HCT116 (cell line): ENCODE measurements around the gene ST7. TPM values are rescaled to one million over a fixed set of nuclear protein-coding genes. Genes with fewer than 3 reads are reported as not detected.

Experiments
- ATAC-seq: fragments of 200-7000 bp; cut with Tn5 transposase; 2 replicates; pipeline ENCODE4 v1.9.1; 2020; ENCODE audit warnings: mild to moderate bottlenecking, moderate library complexity
- BruUV-seq: library from RNA; stranded (reverse); fragments of 400-500 nt; replicated peaks from 2 replicates; lab custom pipeline; 2021; lab: Mats Ljungman, UMichigan
- CTCF ChIA-PET: fragments of 300-600 bp; sonication (Branson Sonifier 250); formaldehyde crosslinking; loops from one replicate; lab custom pipeline; 2021; ENCODE audit warnings: antibody characterized with exemption; lab: Charles Lee
- POLR2A ChIA-PET: fragments of 300-600, 350-600 bp; sonication (Branson Sonifier 250); formaldehyde crosslinking; loops from one replicate; lab custom pipeline; 2021; ENCODE audit warnings: antibody characterized with exemption; lab: Charles Lee
- RAD21 ChIA-PET, 2 experiments: fragments of 300-600 bp; sonication (Branson Sonifier 250); formaldehyde crosslinking; loops; one replicate each; lab custom pipeline; 2023; ENCODE audit warnings: low total read pairs in 2 of 2; ENCODE audit not compliant: uncharacterized antibody in 2 of 2, unreplicated experiment in 2 of 2, low non-redundant PET in 1 of 2; lab: Charles Lee
- DNase-seq: peaks from one replicate; pipeline ENCODE4 v3.0.0-alpha.2; 2010; ENCODE audit warnings: low read depth, low spot score
- H2AFZ ChIP-seq: fragments of 200-600 bp; shearing (Covaris generic), sonication (generic); 2 replicates; pipeline ENCODE4 v1.6.1; 2017; ENCODE audit warnings: low read depth, mixed run types, mixed read lengths, antibody characterized with exemption, low read length; ENCODE audit not compliant: poor library complexity, severe bottlenecking
- H3K27ac ChIP-seq: 2 replicates; pipeline ENCODE4 v1.5.1; 2012; ENCODE audit warnings: low read depth, low read length
- H3K27me3 ChIP-seq: fragments of 200-600 bp; sonication (generic); 2 replicates; pipeline ENCODE4 v1.6.1; 2016; ENCODE audit warnings: mixed run types, low read length, mixed read lengths; ENCODE audit not compliant: insufficient read depth
- H3K36me3 ChIP-seq, 2 experiments: fragments of 200-500 bp in 1 of 2; fragments of 200-600 bp in 1 of 2; sonication (Bioruptor generic) in 1 of 2; sonication (generic) in 1 of 2; 2 replicates each; pipeline versions ENCODE4 v1.5.1 to v1.6.1; 2014 to 2016; ENCODE audit warnings: low read length in 2 of 2, inconsistent platforms in 1 of 2, mixed read lengths in 1 of 2, mixed run types in 1 of 2; ENCODE audit not compliant: insufficient read depth in 2 of 2, control insufficient read depth in 1 of 2
- H3K4me1 ChIP-seq, 2 experiments: fragments of 200-600 bp in 1 of 2; sonication (generic) in 1 of 2; 2 replicates each; pipeline versions ENCODE4 v1.5.1 to v1.6.1; 2012 to 2017; ENCODE audit warnings: low read length in 2 of 2, inconsistent platforms in 1 of 2, mild to moderate bottlenecking in 1 of 2, mixed read lengths in 1 of 2, mixed run types in 1 of 2, moderate library complexity in 1 of 2; ENCODE audit not compliant: insufficient read depth in 2 of 2, control insufficient read depth in 1 of 2
- H3K4me2 ChIP-seq: fragments of 200-600 bp; sonication (generic); 2 replicates; pipeline ENCODE4 v1.6.1; 2017; ENCODE audit warnings: mixed run types, low read length, mixed read lengths
- H3K4me3 ChIP-seq, 2 experiments: fragments of 200-600 bp in 1 of 2; sonication (generic) in 1 of 2; replicated peaks in 1 of 2; 2 replicates each; pipeline ENCODE4 v1.5.1; 2011 to 2016; ENCODE audit warnings: low read length in 2 of 2, control low read depth in 1 of 2, low read depth in 1 of 2, mild to moderate bottlenecking in 1 of 2, mixed read lengths in 1 of 2, mixed run types in 1 of 2
- H3K79me2 ChIP-seq: fragments of 200-600 bp; sonication (generic); 2 replicates; pipeline ENCODE4 v1.6.1; 2017; ENCODE audit warnings: mild to moderate bottlenecking, mixed run types, low read length, moderate library complexity, mixed read lengths; ENCODE audit not compliant: insufficient read depth
- H3K9ac ChIP-seq: fragments of 200-600 bp; sonication (generic); 2 replicates; pipeline ENCODE4 v1.6.1; 2016; ENCODE audit warnings: low read length, mixed read lengths
- H3K9me2 ChIP-seq: fragments of 200-600 bp; sonication (generic), shearing (Covaris generic); 2 replicates; pipeline ENCODE4 v1.6.1; 2017; ENCODE audit warnings: mixed run types, mild to moderate bottlenecking, moderate library complexity; ENCODE audit not compliant: insufficient read depth
- H3K9me3 ChIP-seq, 2 experiments: fragments of 200-500 bp in 1 of 2; fragments of 200-600 bp in 1 of 2; sonication (Bioruptor generic) in 1 of 2; sonication (generic) in 1 of 2; 2 replicates each; pipeline ENCODE4 v1.6.1; 2014 to 2017; ENCODE audit warnings: low read length in 2 of 2, mixed read lengths in 2 of 2, inconsistent platforms in 1 of 2, low read depth in 1 of 2, mild to moderate bottlenecking in 1 of 2, mixed run types in 1 of 2, moderate library complexity in 1 of 2; ENCODE audit not compliant: control insufficient read depth in 1 of 2, insufficient read depth in 1 of 2
- H4K20me1 ChIP-seq: fragments of 200-600 bp; sonication (generic), shearing (Covaris generic); 2 replicates; pipeline ENCODE4 v1.6.1; 2017; ENCODE audit warnings: mixed run types, mild to moderate bottlenecking, moderate library complexity; ENCODE audit not compliant: insufficient read depth
- ATF3 ChIP-seq: IDR thresholded peaks from 2 replicates; pipeline ENCODE4 v1.6.1; 2012
- CBX3 ChIP-seq: IDR thresholded peaks from 2 replicates; pipeline ENCODE4 v1.6.1; 2012; ENCODE audit warnings: low read depth
- CEBPB ChIP-seq: IDR thresholded peaks from 2 replicates; pipeline ENCODE4 v1.6.1; 2012; ENCODE audit warnings: low read depth
- EGR1 ChIP-seq: IDR thresholded peaks from 2 replicates; pipeline ENCODE4 v1.6.1; 2012; ENCODE audit warnings: low read depth
- EZH2phosphoT487 ChIP-seq: fragments of 200-600 bp; IDR thresholded peaks from 2 replicates; pipeline ENCODE4 v1.6.1; 2018; ENCODE audit warnings: antibody characterized with exemption, borderline replicate concordance
- JUND ChIP-seq: IDR thresholded peaks from 2 replicates; pipeline ENCODE4 v1.6.1; 2012
- POLR2A ChIP-seq: IDR thresholded peaks from 2 replicates; pipeline ENCODE4 v1.7.0; 2011; ENCODE audit warnings: borderline replicate concordance; ENCODE audit not compliant: insufficient read depth, insufficient read length; ENCODE audit errors: extremely low read depth
- RAD21 ChIP-seq: IDR thresholded peaks from 2 replicates; pipeline ENCODE4 v1.6.1; 2012; ENCODE audit warnings: low read depth, mild to moderate bottlenecking
- SIN3A ChIP-seq: IDR thresholded peaks from 2 replicates; pipeline ENCODE4 v1.6.1; 2012; ENCODE audit warnings: low read depth
- SP1 ChIP-seq: IDR thresholded peaks from 2 replicates; pipeline ENCODE4 v1.6.1; 2012; ENCODE audit warnings: low read depth
- SRF ChIP-seq: IDR thresholded peaks from 2 replicates; pipeline ENCODE4 v1.6.1; 2012; ENCODE audit warnings: low read depth
- TCF7L2 ChIP-seq: IDR thresholded peaks from 2 replicates; pipeline ENCODE4 v1.7.0; 2011; ENCODE audit warnings: borderline replicate concordance, inconsistent platforms; ENCODE audit not compliant: insufficient read depth, insufficient read length; ENCODE audit errors: extremely low read depth
- YY1 ChIP-seq: IDR thresholded peaks from 2 replicates; pipeline ENCODE4 v1.6.1; 2011; ENCODE audit warnings: low read length, low read depth, moderate library complexity, mild to moderate bottlenecking; ENCODE audit not compliant: insufficient replicate concordance; ENCODE audit errors: extremely low read depth
- ZFX ChIP-seq: fragments of 450-650 bp; IDR thresholded peaks from 2 replicates; pipeline ENCODE4 v1.6.1; 2017
- ZNF274 ChIP-seq: fragments of 200-500 bp; sonication (Bioruptor generic); IDR thresholded peaks from 2 replicates; pipeline ENCODE4 v1.6.1; 2014; ENCODE audit warnings: mild to moderate bottlenecking, low read depth, low read length, inconsistent platforms
- intact Hi-C: fragments of 100-400 bp; cut with micrococcal nuclease; formaldehyde crosslinking; loops from 2 replicates; pipeline ENCODE4 v1.10.0; 2022
- total RNA-seq: library from RNA; stranded (reverse); gene quantifications from one replicate; pipeline ENCODE4 v1.2.1, GENCODE V29; 2021; ENCODE audit not compliant: unreplicated experiment
- TF ChIP-seq, protein P1 (sequence below): IDR thresholded peaks from 2 replicates; pipeline ENCODE4 v1.6.1; 2011; ENCODE audit warnings: mild to moderate bottlenecking, low read length, moderate library complexity; ENCODE audit not compliant: insufficient replicate concordance; ENCODE audit errors: extremely low read depth
- TF ChIP-seq, protein P2 (sequence below): IDR thresholded peaks from 2 replicates; pipeline ENCODE4 v1.6.1; 2012; ENCODE audit warnings: low read depth

Gene ST7
- total RNA-seq, 1 experiment from 2014 or later = 12.6 TPM

- H3K4me2 ChIP-seq = no peak overlapping the region
Observed at GRCh38 chr7:116956477-116956804, 3.1 kb downstream of the ST7 start.

More at GRCh38 chr7:116956477-116956804, 3.1 kb downstream of the ST7 start:
- no TSS peak for BruUV-seq
- no peak for ATAC-seq
- peaks cover 11 to 30% of the 10 kb centered on the region in 2 experiments for H3K4me1 ChIP-seq
- TF ChIP-seq POLR2A (no peak), YY1 (no peak), CEBPB (no peak), SRF (no peak), SP1 (no peak), TCF7L2 (no peak), EZH2phosphoT487 (no peak), RAD21 (no peak), ZNF274 (no peak), SIN3A (no peak), JUND (no peak), ZFX (no peak), EGR1 (no peak), ATF3 (no peak), CBX3 (no peak)
- TF ChIP-seq, protein P1, sequence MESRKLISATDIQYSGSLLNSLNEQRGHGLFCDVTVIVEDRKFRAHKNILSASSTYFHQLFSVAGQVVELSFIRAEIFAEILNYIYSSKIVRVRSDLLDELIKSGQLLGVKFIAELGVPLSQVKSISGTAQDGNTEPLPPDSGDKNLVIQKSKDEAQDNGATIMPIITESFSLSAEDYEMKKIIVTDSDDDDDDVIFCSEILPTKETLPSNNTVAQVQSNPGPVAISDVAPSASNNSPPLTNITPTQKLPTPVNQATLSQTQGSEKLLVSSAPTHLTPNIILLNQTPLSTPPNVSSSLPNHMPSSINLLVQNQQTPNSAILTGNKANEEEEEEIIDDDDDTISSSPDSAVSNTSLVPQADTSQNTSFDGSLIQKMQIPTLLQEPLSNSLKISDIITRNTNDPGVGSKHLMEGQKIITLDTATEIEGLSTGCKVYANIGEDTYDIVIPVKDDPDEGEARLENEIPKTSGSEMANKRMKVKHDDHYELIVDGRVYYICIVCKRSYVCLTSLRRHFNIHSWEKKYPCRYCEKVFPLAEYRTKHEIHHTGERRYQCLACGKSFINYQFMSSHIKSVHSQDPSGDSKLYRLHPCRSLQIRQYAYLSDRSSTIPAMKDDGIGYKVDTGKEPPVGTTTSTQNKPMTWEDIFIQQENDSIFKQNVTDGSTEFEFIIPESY = no peak
- TF ChIP-seq, protein P2, sequence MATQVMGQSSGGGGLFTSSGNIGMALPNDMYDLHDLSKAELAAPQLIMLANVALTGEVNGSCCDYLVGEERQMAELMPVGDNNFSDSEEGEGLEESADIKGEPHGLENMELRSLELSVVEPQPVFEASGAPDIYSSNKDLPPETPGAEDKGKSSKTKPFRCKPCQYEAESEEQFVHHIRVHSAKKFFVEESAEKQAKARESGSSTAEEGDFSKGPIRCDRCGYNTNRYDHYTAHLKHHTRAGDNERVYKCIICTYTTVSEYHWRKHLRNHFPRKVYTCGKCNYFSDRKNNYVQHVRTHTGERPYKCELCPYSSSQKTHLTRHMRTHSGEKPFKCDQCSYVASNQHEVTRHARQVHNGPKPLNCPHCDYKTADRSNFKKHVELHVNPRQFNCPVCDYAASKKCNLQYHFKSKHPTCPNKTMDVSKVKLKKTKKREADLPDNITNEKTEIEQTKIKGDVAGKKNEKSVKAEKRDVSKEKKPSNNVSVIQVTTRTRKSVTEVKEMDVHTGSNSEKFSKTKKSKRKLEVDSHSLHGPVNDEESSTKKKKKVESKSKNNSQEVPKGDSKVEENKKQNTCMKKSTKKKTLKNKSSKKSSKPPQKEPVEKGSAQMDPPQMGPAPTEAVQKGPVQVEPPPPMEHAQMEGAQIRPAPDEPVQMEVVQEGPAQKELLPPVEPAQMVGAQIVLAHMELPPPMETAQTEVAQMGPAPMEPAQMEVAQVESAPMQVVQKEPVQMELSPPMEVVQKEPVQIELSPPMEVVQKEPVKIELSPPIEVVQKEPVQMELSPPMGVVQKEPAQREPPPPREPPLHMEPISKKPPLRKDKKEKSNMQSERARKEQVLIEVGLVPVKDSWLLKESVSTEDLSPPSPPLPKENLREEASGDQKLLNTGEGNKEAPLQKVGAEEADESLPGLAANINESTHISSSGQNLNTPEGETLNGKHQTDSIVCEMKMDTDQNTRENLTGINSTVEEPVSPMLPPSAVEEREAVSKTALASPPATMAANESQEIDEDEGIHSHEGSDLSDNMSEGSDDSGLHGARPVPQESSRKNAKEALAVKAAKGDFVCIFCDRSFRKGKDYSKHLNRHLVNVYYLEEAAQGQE = no peak
- TF ChIP-seq, all 23 proteins: peak for 0
- Histone ChIP-seq H3K9me3 (no peaks in the 10 kb centered on the region), H3K27me3 (no peaks in the 10 kb centered on the region), H3K4me3 (no peak overlapping the region), H3K27ac (no peak overlapping the region), H3K36me3 (no peaks in the 10 kb centered on the region), H4K20me1 (no peaks in the 10 kb centered on the region), H3K79me2 (peaks cover 24% of the 10 kb centered on the region), H3K9me2 (no peaks in the 10 kb centered on the region), H2AFZ (no peak overlapping the region), H3K9ac (no peak overlapping the region)
- ChIA-PET RAD21 (no interaction called here), CTCF (no interaction called here), POLR2A (no interaction called here)
- intact Hi-C loops = no loop called here
- DNase-seq = no peak
